GM19099 (cell line): ENCODE data around the gene MSANTD1.

Experiments used
- POLR2A ChIP-seq: IDR thresholded peaks from 3 replicates; pipeline ENCODE4 v1.6.1; 2011; ENCODE audit warnings: low read depth; ENCODE audit not compliant: insufficient read length; ENCODE audit errors: extremely low read depth

The MSANTD1 gene

GRCh38 chr4:3283916-3284315 lies 35.0 kb downstream of the MSANTD1 start:
- no peak for TF ChIP-seq POLR2A

DNA sequence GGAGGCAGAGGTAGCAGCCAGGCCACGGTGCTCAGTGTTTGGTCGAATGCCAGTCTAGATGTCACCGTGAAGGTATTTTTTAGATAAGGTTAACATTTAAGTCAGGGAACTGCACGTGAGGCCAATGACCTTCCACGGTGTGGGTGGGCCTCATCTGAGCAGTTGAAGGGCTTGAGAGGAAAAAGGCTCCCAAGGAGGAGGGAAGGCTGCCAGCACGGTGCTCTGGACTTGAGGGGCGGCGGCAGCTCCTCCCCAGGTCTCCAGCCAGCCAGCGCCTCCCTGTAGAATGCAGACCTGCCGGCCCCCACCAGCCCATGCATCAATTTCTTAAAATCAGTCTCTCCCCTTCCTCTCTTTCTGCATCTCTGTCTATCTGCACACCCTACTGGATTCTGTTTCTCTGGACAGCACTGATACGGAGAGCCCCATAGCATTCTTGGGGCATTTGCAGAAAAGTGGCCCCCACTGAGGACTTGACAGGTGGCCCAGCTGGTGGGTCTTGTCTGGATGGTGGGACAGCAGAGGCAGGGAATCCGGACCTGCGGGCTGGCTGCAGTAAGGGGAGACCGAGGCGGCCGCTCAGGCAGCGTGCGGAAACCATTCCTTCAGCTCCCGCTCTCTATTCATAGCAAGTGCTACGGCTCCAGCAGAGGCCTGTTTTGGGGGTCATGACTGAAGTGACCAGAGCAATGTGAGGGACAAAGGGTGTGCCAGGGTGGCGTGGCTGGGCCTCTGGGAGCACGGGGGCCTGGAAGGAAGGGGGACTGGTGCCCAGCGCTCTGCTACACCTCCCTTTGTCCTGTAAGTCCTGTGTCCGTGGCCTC lies 36.0 kb downstream of the MSANTD1 start:
- no peak for TF ChIP-seq POLR2A

DNA sequence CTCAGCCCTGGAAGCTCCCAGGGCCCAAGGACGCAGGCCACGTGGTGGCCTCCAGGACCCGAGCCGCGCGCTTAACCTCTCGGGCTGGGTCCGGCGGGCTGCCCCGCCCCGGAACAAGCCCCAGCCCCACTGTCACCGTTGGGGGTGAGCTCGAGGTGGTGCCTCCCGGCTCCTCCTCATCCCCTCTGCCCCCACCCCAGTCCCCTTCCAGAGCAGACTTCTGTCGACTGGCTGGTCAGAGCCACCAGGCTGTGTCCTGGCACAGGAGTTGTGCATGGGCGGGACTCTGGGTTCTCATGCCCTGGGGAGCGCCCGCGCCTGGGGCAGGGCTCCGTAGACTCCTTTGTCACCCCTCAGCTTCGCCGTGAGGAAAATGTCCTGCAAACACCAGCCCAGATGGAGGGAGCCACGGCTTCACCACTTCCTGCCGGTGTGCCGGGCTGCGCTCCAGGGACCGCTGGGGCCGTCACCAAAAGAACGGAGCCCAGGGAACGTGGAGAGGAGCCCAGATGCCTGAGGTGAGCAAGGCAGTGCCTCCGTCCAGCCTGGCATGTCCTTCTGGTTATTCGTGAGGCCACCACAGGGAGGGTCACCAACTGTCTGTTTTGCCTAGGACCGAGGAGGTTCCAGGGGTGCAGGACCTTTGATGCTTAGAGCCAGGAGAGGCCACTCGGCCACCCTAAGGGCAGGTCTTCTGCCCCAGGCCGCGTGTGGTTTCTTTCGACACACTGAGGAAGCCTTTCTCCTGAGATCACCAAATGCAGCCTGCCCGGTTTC lies 36.8 kb downstream of the MSANTD1 start:
- TF ChIP-seq POLR2A, result no peak

DNA sequence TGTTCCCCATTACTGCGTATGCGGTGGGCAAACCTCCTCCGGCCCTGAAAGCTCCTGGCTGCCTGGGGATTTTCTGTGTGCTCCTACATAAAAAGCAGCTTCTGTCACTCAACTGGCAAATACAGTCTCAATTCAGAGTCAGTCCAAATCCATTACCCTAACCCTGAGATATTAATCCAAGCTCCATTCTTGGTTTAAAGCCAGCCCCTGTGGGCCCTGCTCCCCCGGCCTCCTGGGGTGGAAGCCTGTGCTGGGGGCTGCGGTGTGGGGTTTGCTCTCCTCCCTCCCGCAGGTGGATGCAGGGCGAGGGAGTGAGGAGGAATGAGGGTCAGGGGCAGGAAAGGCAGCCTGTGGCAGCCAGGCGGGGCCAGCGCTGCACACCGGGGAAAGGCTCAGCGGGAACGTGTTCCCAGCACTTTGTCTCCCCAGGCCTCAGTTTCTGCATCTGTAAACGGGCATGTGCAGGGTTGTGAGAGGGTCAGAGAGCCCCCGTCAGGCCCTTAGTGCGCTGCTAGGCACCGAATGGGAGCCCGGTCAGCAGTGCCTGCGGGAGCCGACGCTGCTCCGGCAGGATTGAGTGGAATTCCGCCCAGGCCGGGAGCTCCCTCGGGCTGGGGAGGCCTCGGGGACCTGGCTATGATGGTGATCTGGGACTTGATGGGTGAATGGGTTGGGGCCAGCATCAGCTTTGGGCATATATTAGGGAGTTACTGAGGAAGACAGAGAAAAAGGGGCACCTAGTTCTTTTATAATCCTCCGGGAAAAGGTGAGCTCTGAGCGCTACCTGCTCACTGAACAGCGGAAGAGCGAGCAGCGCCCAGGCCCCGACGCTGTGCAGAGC lies 37.6 kb downstream of the MSANTD1 start:
- no peak for TF ChIP-seq POLR2A

DNA sequence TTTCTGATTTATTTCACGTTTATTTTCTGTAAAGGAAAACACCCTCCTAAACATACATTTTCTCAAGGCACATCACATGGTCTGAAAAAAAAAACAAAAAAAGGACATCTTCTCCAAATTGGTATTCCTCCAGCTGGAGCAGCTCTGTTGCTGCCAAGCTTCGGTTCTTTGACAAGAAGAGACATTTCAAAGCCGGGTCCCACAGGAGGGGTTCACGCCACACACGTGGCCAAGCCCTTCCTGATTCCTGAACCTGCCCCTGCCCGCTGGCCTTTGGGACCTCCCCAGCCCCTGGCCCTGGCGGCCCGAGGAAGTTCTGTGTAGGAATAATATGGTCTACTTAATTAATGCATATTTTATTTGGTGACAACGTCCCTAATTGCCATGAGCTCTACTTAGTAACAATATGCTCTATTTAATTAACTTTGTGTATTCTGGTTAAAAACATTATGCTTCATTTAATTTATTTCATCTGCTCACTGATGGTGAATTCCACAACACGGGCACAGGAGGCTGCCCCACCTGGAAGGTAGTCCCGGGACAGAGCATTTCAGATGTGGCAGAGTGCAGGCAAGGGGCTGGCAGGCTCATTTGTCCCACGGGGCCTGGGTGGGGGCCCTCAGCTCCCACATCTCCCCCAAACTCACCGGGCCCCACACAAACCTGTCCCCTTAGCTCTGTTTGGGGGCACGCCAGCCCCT lies 38.5 kb downstream of the MSANTD1 start:
- TF ChIP-seq POLR2A, result no peak

GRCh38 chr4:3287972-3288570 lies 39.1 kb downstream of the MSANTD1 start:
- no peak for TF ChIP-seq POLR2A

- no peak for TF ChIP-seq POLR2A
Observed at GRCh38 chr4:3288571-3289094, 39.7 kb downstream of the MSANTD1 start.

DNA sequence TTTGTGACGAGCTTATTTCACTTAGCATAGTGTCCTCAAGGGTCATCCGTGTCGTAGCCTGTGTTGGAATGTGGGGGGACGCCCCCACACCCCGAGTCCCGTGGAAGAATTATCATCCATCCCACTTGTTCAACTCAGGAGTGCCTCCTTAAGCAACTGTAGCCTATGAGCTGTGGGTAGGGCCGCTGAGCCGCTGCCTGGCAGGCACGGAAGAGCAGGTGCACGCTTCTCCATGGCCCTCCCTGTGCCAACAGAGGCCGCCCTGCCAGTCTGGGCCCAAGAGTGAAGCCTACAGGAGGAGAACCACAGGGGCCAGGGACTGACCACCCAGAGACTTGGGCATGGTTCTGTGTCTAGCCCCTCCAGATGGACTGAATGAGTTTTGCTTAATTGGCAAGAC lies 41.5 kb downstream of the MSANTD1 start:
- no peak for TF ChIP-seq POLR2A

DNA sequence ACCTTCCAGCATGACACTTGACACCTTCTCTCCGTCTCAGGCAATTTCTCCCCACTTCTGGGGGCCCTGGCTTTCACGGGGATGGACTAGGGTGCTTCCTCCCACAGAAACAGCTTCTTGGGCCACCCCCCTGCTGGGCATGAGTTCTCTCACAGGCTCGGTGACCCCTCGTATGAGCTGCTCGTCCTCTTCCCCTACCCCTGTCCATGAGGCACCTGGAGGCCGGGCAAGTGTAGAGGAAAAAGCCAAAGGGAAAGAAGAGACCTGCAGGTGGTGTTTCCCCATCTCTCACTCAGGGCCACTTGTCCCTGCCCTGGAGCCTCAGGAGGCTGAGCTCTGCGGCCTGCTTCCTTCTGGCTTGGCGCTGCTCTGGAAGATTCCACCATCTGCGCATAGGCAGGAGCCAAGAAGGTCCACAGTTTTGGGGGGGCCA lies 41.9 kb downstream of the MSANTD1 start:
- TF ChIP-seq POLR2A, result no peak

- no peak for TF ChIP-seq POLR2A
Observed at GRCh38 chr4:3291411-3291968, 42.5 kb downstream of the MSANTD1 start.

DNA sequence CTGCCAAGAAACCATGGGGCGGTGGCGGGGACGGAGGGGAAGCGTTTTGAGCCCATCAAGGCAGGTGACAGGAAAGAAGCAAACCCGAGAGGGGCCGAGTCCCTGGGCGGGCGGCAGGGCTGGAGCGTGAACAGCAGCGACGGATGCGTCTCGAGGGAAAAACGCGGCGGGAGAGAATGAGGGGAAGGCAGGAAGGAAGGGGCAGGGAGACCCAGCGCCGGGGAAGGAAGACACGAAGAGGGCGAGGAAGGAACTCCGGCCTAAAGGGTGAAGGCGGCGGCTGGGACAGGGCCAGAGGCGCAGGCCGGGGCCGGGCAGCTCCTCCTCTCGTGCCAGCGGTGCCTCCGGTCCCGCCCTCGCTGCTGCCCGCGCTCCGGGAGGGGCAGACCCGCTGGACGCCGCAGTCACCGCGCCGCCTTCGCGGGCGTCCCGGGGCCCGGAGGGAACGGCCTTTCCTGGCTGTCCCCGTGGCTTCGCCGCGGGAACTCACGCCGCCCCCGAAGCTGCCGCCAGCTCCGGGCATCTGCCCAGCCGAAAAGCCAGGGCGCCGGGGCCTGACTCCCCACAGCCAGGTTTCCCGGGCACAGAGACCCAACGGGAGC lies 43.1 kb downstream of the MSANTD1 start:
- TF ChIP-seq POLR2A, result no peak

DNA sequence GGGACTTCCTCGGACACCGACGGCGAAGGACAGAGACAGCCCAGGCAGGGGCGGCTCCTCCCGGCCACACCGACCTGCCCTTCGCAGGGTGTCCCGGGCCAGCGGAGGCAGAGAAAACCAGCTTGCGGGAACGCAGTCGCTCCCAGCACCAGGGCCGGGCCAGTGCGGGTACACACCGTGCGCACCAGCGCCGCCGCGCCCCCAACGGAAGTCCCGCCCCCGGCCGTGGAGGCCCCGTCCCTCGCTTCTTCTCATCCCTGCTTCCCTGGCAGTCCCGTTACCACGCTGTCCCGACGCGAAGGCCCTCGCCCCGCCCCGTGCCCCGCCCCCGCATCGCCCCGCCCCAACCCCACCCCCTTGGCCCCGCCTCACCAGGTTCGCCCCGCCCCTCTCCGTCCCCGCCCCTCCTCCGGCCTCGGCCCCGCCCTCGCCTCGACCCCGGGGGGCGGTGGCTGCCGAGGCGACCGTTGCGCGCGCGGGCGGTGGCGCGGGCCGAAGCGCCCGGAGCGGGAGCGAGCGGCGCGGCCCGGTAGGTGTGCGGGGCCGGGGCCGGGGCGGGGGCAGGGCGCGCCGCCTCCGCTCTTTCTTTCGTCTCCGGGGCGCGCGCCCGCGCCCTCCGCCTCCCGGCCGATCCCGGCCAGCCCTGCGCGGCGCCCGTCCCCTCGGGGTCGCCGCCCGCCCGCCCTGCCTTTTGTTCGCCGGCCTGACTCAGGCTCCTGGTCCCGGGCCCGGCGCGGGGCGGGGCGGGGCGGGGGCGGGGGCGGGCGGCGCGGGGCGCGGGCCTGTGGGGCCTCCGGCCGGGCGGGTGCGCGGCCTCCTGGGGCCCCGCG lies 43.8 kb downstream of the MSANTD1 start, which contains the start of gene RGS12:
TSS of gene RGS12 (plus strand) at position 451 of the 830 bp plus-strand sequence. CDS start 23,150 bp downstream, outside the sequence.
- no peak for TF ChIP-seq POLR2A
